WI38 (cell line): ENCODE data around the gene DIP2B.

Source experiments
- H3K4me3 ChIP-seq: 2 replicates; pipeline ENCODE4 v1.5.1; 2011; ENCODE audit warnings: low read depth, mild to moderate bottlenecking, control low read depth, low read length
- CTCF ChIP-seq: IDR thresholded peaks from 2 replicates; pipeline ENCODE4 v1.5.1; 2012; ENCODE audit warnings: low read depth, mild to moderate bottlenecking, control low read depth, low read length

Gene DIP2B

GRCh38 chr12:50772470-50772869 lies 267.7 kb downstream of the DIP2B start:
- no peak for TF ChIP-seq CTCF

DNA sequence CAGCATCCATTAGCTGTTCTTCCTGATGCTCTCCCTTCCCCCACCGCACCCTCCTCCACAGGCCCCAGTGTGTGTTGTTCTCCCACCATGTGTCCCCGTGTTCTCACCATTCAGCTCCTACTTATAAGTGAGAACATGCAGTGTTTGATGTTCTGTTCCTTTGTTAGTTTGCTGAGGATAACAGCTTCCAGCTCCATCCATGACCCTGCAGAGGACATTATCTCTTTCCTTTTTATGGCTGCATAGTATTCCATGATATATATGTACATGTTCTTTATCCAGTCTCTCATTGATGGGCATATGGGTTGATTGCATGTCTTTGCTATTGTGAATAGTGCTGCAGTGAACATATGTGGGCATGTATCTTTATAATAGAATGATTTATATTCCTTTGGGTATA lies 268.1 kb downstream of the DIP2B start:
- H3K4me3 ChIP-seq = no peak overlapping the region
- no peak for TF ChIP-seq CTCF

More at GRCh38 chr12:50772470-50772869, 267.7 kb downstream of the DIP2B start:
- no peak overlapping the region for H3K4me3 ChIP-seq

- TF ChIP-seq CTCF = no peak
- H3K4me3 ChIP-seq = no peak overlapping the region
Measured at GRCh38 chr12:50775251-50775650, 270.5 kb downstream of the DIP2B start.

DNA sequence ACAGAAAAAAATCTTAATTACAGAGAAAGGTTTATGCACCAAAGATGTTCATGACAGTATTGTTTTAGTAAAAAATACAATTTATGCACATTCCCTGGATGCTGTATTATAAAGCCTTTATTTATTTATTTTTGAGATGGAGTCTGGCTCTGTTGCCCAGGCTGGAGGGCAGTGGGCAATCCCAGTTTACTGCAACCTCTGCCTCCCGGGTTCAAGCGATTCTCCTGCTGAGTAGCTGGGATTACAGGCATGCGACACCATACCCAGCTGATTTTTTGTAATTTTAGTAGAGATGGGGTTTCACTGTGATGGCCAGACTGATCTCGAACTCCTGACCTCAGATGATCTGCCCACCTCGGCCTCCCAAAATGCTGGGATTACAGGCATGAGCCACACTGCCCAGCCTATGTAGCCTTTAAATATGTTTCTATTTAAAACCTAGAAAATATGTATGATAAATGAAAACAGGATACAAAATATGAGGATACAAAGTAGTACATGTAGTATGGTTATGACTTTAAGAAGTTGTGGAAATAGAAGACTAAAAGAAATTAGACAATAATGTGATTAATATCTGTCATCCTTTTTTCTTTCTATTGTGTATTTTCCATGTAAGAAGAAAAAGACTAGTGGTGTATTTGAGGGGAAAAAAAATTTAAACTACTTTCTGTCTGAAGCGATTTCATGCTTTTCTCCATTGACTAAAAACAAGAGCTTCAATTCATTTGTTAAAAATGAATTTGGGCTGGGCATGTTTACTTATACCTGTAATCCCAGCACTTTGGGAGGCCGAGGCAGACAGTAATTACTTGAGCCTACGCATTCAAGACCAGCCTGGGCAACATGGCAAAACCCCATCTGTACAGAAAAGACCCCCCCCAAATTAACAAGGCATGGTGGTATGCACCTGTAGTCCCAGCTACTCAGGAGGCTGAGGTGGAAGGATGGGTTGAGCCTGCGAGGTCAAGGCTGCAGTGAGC lies 272.3 kb downstream of the DIP2B start:
- TF ChIP-seq CTCF = no peak
- no peak overlapping the region for H3K4me3 ChIP-seq

GRCh38 chr12:50778663-50779590 lies 274.1 kb downstream of the DIP2B start:
- TF ChIP-seq CTCF = no peak
- no peak overlapping the region for H3K4me3 ChIP-seq

GRCh38 chr12:50780013-50780412 lies 275.2 kb downstream of the DIP2B start:
- H3K4me3 ChIP-seq = no peak overlapping the region
- no peak for TF ChIP-seq CTCF
